GM19463 (cell line): ENCODE data around the gene SPTB.
"Not testable (repeated sequence)": the region's sequence is repeated elsewhere in the genome, so short reads cannot be mapped to it uniquely, and the experiment has no call there.

ENCODE experiments used
- ATAC-seq: cut with Tn5 transposase; IDR thresholded peaks from one replicate; pipeline ENCODE4 v1.9.1; 2021; ENCODE audit warnings: mild to moderate bottlenecking, moderate library complexity; ENCODE audit not compliant: unreplicated experiment

SPTB gene

GRCh38 chr14:64824471-64824870 lies 55.2 kb downstream of the SPTB start:
- ATAC-seq, result no peak

- ATAC-seq, result peak; percentile 76
These were observed 56.3 kb downstream of the SPTB start for GRCh38 chr14:64823305-64823861.

GRCh38 chr14:64821651-64822050 lies 58.1 kb downstream of the SPTB start:
- no peak for ATAC-seq

GRCh38 chr14:64818151-64818550 lies 61.6 kb downstream of the SPTB start:
- no peak for ATAC-seq

GRCh38 chr14:64817631-64818030 lies 62.1 kb downstream of the SPTB start:
- no peak for ATAC-seq

GRCh38 chr14:64816221-64816783 lies 63.4 kb downstream of the SPTB start:
- no peak for ATAC-seq

GRCh38 chr14:64815257-64815656 lies 64.5 kb downstream of the SPTB start:
- ATAC-seq, result no peak

GRCh38 chr14:64812412-64812811 lies 67.3 kb downstream of the SPTB start:
- no peak for ATAC-seq

- ATAC-seq, result no peak
These were observed 68.0 kb downstream of the SPTB start for GRCh38 chr14:64811676-64812075.

- ATAC-seq, result no peak
These were observed 71.3 kb downstream of the SPTB start for GRCh38 chr14:64808449-64808848.

GRCh38 chr14:64807551-64807950 lies 72.2 kb downstream of the SPTB start:
- no peak for ATAC-seq

GRCh38 chr14:64806862-64807495 lies 72.7 kb downstream of the SPTB start:
- no peak for ATAC-seq

GRCh38 chr14:64806202-64806861 lies 73.4 kb downstream of the SPTB start:
- no peak for ATAC-seq

GRCh38 chr14:64805646-64806045 lies 74.1 kb downstream of the SPTB start:
- ATAC-seq, result not testable (repeated sequence)

GRCh38 chr14:64804754-64805260 lies 74.9 kb downstream of the SPTB start:
- ATAC-seq, result no peak

- no peak for ATAC-seq
These were observed 77.9 kb downstream of the SPTB start for GRCh38 chr14:64801800-64802199.

- ATAC-seq, result no peak
These were observed 78.7 kb downstream of the SPTB start for GRCh38 chr14:64801046-64801445.

GRCh38 chr14:64800000-64800399 lies 79.7 kb downstream of the SPTB start:
- no peak for ATAC-seq

- no peak for ATAC-seq
These were observed 80.2 kb downstream of the SPTB start for GRCh38 chr14:64799555-64799954.

- ATAC-seq, result no peak
These were observed 83.3 kb downstream of the SPTB start for GRCh38 chr14:64796369-64796768.

- no peak for ATAC-seq
These were observed 83.8 kb downstream of the SPTB start for GRCh38 chr14:64795921-64796320.

GRCh38 chr14:64795211-64795610 lies 84.5 kb downstream of the SPTB start:
- ATAC-seq, result no peak
